Measurements from ENCODE around the gene WDR53.

GRCh38 chr3:196596355-196596754, 28.0 kb upstream of the WDR53 start:
- TF ChIP-seq EZH2phosphoT487 (IDR thresholded peaks at IDR 0.05; ENCODE audit: low read length) (no peak), EZH2 (optimal IDR thresholded peaks at IDR 0.05; ENCODE audit: low read depth, low read length) (no peak)
- TF ChIP-seq, protein P1, sequence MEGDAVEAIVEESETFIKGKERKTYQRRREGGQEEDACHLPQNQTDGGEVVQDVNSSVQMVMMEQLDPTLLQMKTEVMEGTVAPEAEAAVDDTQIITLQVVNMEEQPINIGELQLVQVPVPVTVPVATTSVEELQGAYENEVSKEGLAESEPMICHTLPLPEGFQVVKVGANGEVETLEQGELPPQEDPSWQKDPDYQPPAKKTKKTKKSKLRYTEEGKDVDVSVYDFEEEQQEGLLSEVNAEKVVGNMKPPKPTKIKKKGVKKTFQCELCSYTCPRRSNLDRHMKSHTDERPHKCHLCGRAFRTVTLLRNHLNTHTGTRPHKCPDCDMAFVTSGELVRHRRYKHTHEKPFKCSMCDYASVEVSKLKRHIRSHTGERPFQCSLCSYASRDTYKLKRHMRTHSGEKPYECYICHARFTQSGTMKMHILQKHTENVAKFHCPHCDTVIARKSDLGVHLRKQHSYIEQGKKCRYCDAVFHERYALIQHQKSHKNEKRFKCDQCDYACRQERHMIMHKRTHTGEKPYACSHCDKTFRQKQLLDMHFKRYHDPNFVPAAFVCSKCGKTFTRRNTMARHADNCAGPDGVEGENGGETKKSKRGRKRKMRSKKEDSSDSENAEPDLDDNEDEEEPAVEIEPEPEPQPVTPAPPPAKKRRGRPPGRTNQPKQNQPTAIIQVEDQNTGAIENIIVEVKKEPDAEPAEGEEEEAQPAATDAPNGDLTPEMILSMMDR (IDR thresholded peaks at IDR 0.05; ENCODE audit: low read length) = no peak

Measured in MM.1S (cell line).